Measurements from ENCODE around the gene KCNQ1. TPM values are rescaled to one million over a fixed set of nuclear protein-coding genes. Genes with fewer than 3 reads are reported as not detected.
A peak's percentile ranks its signal among the peaks of the same experiment; 100 is the strongest.

KCNQ1 gene
- total RNA-seq, 2 experiments from 2014 or later: 10.7 to 10.8 TPM

DNA sequence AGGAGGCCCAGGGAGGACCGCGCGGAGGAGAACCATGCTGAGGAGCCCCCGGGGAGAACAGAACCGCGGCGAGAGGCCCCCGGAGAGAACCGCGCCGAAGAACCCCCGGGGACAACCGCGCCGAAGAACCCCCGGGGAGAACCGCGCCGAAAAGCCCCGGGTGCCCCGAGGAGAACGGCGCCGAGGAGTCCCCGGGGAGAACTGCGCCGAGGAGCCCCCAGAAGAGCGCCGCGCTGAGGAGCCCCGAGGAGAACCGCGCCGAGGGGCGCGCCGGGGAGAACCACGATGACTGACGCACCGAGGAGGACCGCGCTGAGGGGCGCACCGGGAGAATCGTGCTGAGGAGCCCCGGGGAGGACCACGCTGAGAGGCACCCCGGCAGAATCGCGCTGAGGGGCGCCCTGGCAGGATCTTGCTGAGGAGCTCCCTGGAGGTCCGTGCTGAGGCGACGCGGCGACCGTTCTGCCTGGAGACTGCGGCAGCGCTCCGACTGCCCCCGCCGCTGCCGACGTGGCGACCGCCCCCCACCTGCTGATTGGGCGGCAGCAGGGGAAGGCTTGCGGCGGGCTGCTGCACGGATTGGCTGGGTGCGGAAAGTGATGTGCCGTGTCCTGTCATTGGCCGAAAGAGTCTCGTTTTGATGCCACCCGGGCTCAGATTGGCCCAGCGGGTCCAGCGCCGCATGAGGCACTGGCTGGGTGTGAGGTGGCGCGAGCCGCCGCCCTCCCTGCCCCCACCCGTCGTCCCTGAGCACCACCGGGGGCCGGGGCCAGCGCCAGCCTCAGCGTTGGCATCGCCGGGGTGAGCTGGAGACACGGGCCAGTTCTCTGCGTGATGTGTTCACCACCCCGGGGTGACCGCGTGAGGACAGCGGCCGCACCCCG, 255.0 kb downstream of the KCNQ1 start, which contains the start of gene KCNQ1OT1:
Gene KCNQ1OT1, minus strand, starts transcription at position 464 of the 884 bp plus-strand sequence.
- CTCF ChIA-PET: interaction anchor here (1.0 kb wide), 1 partner anchor 192 kb away, joined by 3 read pairs; no protein-coding TSS in a partner anchor

DNA sequence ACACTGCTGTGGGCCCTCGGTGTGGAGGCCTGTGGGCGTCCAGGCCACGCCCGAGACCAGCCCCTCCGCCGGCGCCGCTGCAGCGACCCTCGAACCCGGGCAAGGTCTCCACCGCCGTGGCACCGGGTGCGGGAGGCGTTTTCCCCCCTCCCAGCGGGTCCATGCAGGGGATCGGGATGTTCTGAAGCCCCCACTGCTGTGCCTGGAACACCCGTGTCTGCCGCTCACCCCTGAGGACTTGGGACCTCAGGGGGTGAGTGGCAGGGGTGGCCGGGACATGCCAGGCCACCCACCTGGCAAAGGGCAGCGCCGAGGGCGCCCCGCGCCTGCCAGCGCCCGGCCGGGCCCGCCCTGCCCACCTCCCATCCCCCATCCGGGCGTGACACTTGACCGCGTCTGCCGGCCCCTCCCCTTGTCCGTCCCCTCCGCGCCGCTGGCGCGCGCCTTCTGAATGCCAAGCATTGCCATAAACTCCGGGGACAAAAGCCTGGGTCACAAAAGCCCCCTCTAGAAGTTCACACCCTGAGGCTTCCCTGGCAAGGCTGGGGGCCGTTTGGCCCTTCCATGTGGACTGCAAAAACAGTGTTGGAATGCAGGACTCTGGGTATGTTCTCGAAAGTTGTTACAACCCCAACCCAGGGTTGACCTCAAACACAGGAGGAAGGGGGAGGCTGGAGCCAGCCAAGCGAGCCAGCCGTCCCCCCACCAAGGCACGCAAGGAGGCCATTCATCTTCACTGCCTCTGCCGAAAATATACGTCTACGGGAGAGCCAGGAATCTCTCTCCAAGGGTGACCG, 255.8 kb downstream of the KCNQ1 start:
- POLR2A ChIA-PET: interaction anchor here (0.6 kb wide), 1 partner anchor 193 kb away, joined by 3 read pairs; no protein-coding TSS in a partner anchor
- H3K4me3 Mint-ChIP-seq: peak overlapping the region; percentile 65
- H3K27ac Mint-ChIP-seq: no peak overlapping the region
- H3K4me1 Mint-ChIP-seq (ENCODE audit: low read depth): peaks cover 8% of the 10 kb centered on the region
- H3K36me3 Mint-ChIP-seq: peaks cover 8% of the 10 kb centered on the region
- no peaks in the 10 kb centered on the region for H3K27me3 Mint-ChIP-seq
- peak; percentile 60 for DNase-seq
- intact Hi-C loops (cut with micrococcal nuclease): no loop called here
- no peaks in the 10 kb centered on the region for H3K9me3 Mint-ChIP-seq
- CTCF ChIA-PET: interaction anchor here (1.0 kb wide), 1 partner anchor 192 kb away, joined by 3 read pairs; no protein-coding TSS in a partner anchor

More for the DNA sequence above, 255.0 kb downstream of the KCNQ1 start, which contains the start of gene KCNQ1OT1:
- Mint-ChIP-seq H3K27me3 (no peaks in the 10 kb centered on the region), H3K9me3 (no peaks in the 10 kb centered on the region), H3K4me1 (ENCODE audit: low read depth) (peaks cover 8% of the 10 kb centered on the region), H3K4me3 (peak within 1 kb of the TSS; percentile 79), H3K36me3 (peaks cover 8% of the 10 kb centered on the region), H3K27ac (peak within 1 kb of the TSS; percentile 13)
- intact Hi-C loops (cut with micrococcal nuclease): loop anchor here (10.0 kb wide), 1 partner anchor 185 kb away; the partner anchor contains the start of gene CDKN1C
- POLR2A ChIA-PET: interaction anchor here (0.6 kb wide), 1 partner anchor 193 kb away, joined by 3 read pairs; no protein-coding TSS in a partner anchor
- peak; percentile 92 for DNase-seq

DNA sequence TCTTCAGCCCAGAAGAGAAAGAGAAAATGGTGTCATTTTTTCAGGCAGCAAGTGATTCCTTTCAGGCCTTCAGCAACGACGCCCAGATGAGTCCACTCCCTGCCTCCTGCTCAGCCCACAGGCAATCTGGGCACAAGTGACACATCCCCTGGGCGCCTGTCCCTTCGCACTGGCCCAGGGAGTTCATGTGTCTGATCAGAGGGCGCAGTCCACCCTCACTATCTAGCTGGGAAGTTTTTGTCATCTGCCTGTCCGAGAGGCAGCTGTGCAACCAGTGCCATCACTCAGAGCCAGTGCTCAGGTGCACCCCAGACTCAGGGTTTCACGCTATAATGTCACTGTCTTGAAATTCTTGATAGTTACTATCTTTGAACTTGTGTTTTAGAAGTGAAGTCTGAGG, 256.4 kb downstream of the KCNQ1 start:
- Mint-ChIP-seq H3K36me3 (peaks cover 8% of the 10 kb centered on the region), H3K4me3 (peak overlapping the region; percentile 65), H3K27ac (no peak overlapping the region), H3K4me1 (ENCODE audit: low read depth) (peaks cover 8% of the 10 kb centered on the region), H3K27me3 (no peaks in the 10 kb centered on the region), H3K9me3 (peaks cover 4% of the 10 kb centered on the region)
- ChIA-PET CTCF (interaction anchor here (1.0 kb wide), 1 partner anchor 191 kb away, joined by 3 read pairs; no protein-coding TSS in a partner anchor), POLR2A (interaction anchor here (1.1 kb wide), 1 partner anchor 181 kb away, joined by 3 read pairs; no protein-coding TSS in a partner anchor)
- intact Hi-C loops (cut with micrococcal nuclease): no loop called here
- DNase-seq: no peak

DNA sequence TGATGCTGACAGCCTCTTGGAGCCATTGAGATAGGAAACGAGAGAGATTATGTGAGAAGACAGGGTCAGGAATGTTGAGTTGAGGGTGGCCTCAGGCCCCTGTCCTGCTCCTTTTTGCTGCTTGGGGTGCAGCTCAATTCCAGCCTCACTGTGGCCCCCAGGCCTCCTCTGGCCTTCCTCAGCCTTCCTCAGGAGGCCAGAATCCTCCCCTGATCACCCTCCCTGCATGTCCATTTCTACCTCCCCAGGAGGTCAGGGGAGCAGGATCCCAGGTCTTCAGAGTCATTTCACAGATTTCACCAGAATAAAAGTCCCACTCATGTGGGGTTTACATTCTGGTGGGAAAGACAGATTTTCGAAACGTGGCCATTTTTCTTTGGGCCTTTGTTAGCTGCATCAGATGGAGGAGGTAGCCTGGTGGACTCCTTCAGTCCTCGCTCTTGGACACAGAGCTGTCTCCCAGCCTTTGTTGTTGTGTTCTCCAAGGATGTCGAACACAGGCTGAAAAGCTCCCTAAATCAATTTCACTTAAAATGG, 257.2 kb downstream of the KCNQ1 start:
- POLR2A ChIA-PET: interaction anchor here (1.1 kb wide), 1 partner anchor 180 kb away, joined by 3 read pairs; no protein-coding TSS in a partner anchor
- DNase-seq: no peak
- H3K27me3 Mint-ChIP-seq: no peaks in the 10 kb centered on the region
- CTCF ChIA-PET: interaction anchor here (1.0 to 1.3 kb wide), 2 partner anchors 169 to 191 kb away, joined by 3 to 7 read pairs; no protein-coding TSS in a partner anchor
- intact Hi-C loops (cut with micrococcal nuclease): no loop called here
- H3K27ac Mint-ChIP-seq: no peak overlapping the region
- peaks cover 8% of the 10 kb centered on the region for H3K36me3 Mint-ChIP-seq
- H3K4me3 Mint-ChIP-seq: no peak overlapping the region
- H3K9me3 Mint-ChIP-seq: peaks cover 4% of the 10 kb centered on the region
- H3K4me1 Mint-ChIP-seq (ENCODE audit: low read depth): peaks cover 8% of the 10 kb centered on the region

DNA sequence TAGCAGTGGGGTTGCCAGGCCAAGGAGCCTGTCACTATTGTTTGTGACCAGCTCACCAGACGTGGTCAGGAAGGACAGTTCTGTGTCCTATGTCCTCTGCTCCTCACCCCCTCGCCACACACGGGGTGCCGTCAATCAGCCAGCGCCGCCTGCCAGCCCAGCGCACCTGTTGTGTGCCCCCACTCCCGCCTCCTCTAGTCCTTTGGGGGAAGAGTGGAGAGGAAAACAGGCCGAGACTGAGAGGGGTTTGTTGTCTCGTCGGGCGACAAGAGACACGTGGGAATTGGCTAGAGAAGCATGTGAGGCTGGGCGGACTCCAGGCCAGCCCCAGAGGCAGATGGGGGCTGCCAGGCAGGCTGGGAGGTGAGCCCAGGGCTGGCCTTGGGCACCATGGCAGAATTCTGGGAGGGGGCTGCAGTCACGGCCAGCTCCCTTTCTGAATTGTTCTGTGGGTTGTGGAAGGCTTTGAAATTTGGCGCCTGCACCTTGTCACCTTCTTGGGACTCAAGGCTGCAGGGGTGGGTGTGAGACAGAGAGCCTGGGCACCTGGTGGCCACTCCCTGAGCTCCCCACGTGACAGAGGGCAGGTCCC, 258.1 kb downstream of the KCNQ1 start:
- POLR2A ChIA-PET: no interaction called here
- Mint-ChIP-seq H3K27me3 (no peaks in the 10 kb centered on the region), H3K36me3 (peaks cover 8% of the 10 kb centered on the region), H3K4me1 (ENCODE audit: low read depth) (peaks cover 8% of the 10 kb centered on the region), H3K4me3 (no peak overlapping the region), H3K27ac (no peak overlapping the region), H3K9me3 (peaks cover 4% of the 10 kb centered on the region)
- intact Hi-C loops (cut with micrococcal nuclease): no loop called here
- no peak for DNase-seq
- CTCF ChIA-PET: interaction anchor here (1.3 kb wide), 1 partner anchor 170 kb away, joined by 7 read pairs; no protein-coding TSS in a partner anchor

DNA sequence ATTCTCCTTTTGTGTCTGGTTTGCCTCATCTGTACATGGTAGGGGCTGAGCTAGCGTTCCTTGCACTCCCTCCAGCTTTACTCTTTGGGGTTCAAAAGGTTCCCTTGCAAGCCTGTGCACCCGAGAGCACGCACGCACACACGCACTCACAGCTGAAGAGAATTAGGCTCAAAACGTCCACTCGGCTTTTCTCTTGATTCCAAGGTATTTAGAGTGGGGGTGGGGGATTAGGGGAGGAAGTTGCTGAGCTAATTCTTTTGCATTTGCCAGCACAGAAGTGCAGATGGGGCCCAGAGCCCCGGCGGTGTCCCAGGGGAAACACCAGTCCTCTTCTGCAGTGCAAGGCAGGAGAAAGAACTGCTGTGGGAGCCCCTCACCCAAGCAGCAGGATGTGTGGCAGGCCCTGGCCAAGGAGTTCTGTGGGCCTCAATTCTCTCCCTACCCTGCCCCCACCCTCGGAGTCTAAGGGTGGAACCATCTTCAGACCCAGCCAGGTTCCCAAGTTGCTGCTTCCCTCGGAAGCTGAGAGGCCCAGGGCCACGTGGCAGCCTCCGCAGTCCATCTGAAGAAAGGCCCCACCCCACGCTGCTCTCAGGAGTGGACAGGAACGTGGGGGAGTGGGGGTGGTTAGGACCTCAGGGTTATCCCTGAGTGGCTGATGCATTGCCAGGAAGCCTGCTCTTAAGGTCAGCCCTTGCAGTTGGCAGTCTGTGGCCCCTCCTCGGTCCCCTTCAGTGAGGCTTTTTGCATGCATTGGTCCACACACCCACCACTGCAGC, 258.7 kb downstream of the KCNQ1 start:
- no peaks in the 10 kb centered on the region for H3K27me3 Mint-ChIP-seq
- DNase-seq: no peak
- peaks cover 2% of the 10 kb centered on the region for H3K4me1 Mint-ChIP-seq (ENCODE audit: low read depth)
- CTCF ChIA-PET: interaction anchor here (1.3 kb wide), 1 partner anchor 170 kb away, joined by 7 read pairs; no protein-coding TSS in a partner anchor
- no peak overlapping the region for H3K27ac Mint-ChIP-seq
- peaks cover 5% of the 10 kb centered on the region for H3K36me3 Mint-ChIP-seq
- intact Hi-C loops (cut with micrococcal nuclease): no loop called here
- peaks cover 4% of the 10 kb centered on the region for H3K9me3 Mint-ChIP-seq
- POLR2A ChIA-PET: no interaction called here
- no peak overlapping the region for H3K4me3 Mint-ChIP-seq

DNA sequence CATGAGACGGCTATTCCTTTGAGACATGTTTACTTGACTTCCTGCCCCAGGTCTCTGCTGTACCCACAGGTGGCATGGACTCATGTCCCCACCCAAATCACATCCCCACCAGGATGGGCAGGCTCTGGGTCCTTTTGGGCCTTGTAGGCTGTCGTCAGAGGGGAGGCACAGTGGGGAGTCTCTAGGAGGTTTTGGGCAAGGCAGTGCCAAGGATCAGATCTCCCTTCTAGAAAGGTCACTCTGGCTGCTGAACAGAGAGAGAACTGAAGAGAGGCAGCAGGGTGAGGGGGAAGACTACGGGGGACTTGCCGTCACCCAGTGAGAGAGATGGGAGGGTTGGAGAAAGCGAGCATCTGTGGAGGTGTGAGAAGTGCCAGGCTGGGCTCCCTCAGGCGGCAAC, 259.5 kb downstream of the KCNQ1 start:
- no peaks in the 10 kb centered on the region for H3K4me1 Mint-ChIP-seq (ENCODE audit: low read depth)
- ChIA-PET POLR2A (no interaction called here), CTCF (no interaction called here)
- H3K27ac Mint-ChIP-seq: no peak overlapping the region
- H3K4me3 Mint-ChIP-seq: no peak overlapping the region
- intact Hi-C loops (cut with micrococcal nuclease): no loop called here
- H3K36me3 Mint-ChIP-seq: no peaks in the 10 kb centered on the region
- DNase-seq: no peak
- H3K27me3 Mint-ChIP-seq: no peaks in the 10 kb centered on the region
- peaks cover 5% of the 10 kb centered on the region for H3K9me3 Mint-ChIP-seq

DNA sequence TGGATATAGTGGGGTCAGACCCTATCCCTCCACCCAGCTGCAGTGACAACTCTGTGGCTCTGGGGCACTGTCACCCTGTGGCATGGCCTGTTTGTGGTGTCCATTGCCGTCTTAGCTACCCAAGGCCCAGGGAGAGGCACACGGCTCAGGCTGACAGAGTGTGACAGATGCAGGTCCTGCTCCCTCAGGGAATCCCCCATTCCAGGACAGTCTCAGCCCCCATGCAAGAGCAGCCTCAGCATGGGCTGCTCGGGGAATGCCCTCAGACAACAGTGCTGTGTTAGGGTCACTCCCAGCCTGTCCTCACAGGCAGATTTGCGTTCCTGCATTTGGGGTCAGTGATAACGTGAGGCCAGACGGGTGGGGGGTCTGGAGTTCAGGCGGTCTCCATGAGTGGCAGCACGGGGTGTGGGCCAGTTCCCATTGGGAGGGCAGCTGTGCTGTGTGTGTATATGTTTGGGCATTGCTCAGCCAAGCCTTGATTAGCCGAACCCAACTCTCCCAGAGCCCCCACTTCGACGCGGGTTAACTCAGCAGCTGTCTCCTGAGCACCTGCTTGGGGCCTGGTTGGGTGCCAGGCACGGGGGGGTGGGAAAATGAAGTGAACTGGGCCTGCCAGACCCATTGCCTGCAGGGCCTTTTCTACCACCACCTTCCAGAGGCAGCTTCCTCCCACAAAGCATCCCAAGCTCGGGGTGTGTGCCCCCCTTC, 260.2 kb downstream of the KCNQ1 start:
- Mint-ChIP-seq H3K27me3 (no peaks in the 10 kb centered on the region), H3K9me3 (peaks cover 12% of the 10 kb centered on the region)
- intact Hi-C loops (cut with micrococcal nuclease): no loop called here

DNA sequence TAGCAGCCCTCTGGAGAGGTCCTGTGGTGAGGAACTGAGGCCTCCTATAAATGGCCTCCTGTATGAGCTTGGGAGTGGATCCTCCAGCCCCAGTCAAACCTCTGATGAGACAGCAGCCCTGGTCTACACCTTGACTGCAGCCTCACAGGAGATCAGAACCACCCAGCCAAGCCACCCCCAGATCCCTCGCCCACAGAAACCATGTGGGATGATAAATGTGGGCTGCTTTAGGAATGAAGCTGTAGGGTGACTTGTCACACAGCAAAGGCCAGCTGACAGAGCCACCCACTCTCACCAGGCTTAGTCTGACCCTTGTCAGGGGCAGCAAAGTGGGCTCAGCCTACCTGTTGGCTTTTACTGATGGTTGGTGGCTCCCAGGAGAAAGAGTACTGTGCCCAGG, 261.5 kb downstream of the KCNQ1 start:
- H3K9me3 Mint-ChIP-seq: peaks cover 20% of the 10 kb centered on the region
- POLR2A ChIA-PET: no interaction called here
- no peak overlapping the region for H3K4me3 Mint-ChIP-seq
- CTCF ChIA-PET: no interaction called here
- no peaks in the 10 kb centered on the region for H3K4me1 Mint-ChIP-seq (ENCODE audit: low read depth)
- no peaks in the 10 kb centered on the region for H3K27me3 Mint-ChIP-seq
- peaks cover 5% of the 10 kb centered on the region for H3K36me3 Mint-ChIP-seq
- H3K27ac Mint-ChIP-seq: no peak overlapping the region
- intact Hi-C loops (cut with micrococcal nuclease): no loop called here
- no peak for DNase-seq

More for the DNA sequence above, 260.2 kb downstream of the KCNQ1 start:
- Mint-ChIP-seq H3K27ac (no peak overlapping the region), H3K4me3 (no peak overlapping the region), H3K4me1 (ENCODE audit: low read depth) (no peaks in the 10 kb centered on the region), H3K36me3 (peaks cover 4% of the 10 kb centered on the region)
- CTCF ChIA-PET: no interaction called here
- DNase-seq: no peak
- POLR2A ChIA-PET: no interaction called here

DNA sequence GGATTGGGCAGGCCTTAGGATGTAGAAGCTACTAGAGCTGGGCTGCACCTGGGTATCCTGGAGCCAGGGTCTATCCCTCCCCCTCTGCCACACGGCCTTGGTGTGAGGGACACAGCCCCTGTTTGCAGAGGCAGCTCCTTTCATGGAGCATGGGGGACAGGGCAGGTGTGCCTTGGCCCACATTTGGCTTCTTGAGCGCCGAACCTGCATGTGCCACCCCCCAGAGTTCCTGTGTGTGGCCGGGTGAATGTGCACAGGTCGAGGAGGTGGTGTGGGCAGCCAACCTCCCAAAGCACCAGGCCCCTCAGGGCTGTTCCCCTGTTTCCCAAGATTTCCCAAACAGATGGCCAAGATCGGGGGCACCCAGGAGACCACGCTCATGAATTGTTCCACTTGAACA, 262.9 kb downstream of the KCNQ1 start:
- no peak overlapping the region for H3K27ac Mint-ChIP-seq
- no peak overlapping the region for H3K4me3 Mint-ChIP-seq
- POLR2A ChIA-PET: no interaction called here
- no peaks in the 10 kb centered on the region for H3K4me1 Mint-ChIP-seq (ENCODE audit: low read depth)
- peaks cover 20% of the 10 kb centered on the region for H3K9me3 Mint-ChIP-seq
- intact Hi-C loops (cut with micrococcal nuclease): no loop called here
- CTCF ChIA-PET: no interaction called here
- peaks cover 5% of the 10 kb centered on the region for H3K36me3 Mint-ChIP-seq
- DNase-seq: no peak
- no peaks in the 10 kb centered on the region for H3K27me3 Mint-ChIP-seq

All from activated CD4-positive, alpha-beta memory T cell treated with anti-CD3 and anti-CD28 coated beads for 36 hours (primary cell).